Measurements from ENCODE around the gene CCDC197.
A peak's percentile ranks its signal among the peaks of the same experiment; 100 is the strongest.

Gene CCDC197

GRCh38 chr14:94011795-94012194 lies 14.7 kb downstream of the CCDC197 start:
- peak; percentile 58 for DNase-seq (ENCODE audit: low spot score)

GRCh38 chr14:94014382-94014781 lies 17.3 kb downstream of the CCDC197 start:
- no peak for DNase-seq (ENCODE audit: low spot score)
- in situ Hi-C loops (cut with MboI; ENCODE audit: low pct_unique_long_range_greater_than_20kb, low sequenced_read_pairs, unreplicated experiment): no loop called here

More at GRCh38 chr14:94011795-94012194, 14.7 kb downstream of the CCDC197 start:
- in situ Hi-C loops (cut with MboI; ENCODE audit: low pct_unique_long_range_greater_than_20kb, low sequenced_read_pairs, unreplicated experiment): no loop called here
- TF ChIP-seq CTCF (IDR thresholded peaks at IDR 0.05; ENCODE audit: extremely low read depth, insufficient read depth, missing control alignments): no peak

GRCh38 chr14:94015223-94015622 lies 18.1 kb downstream of the CCDC197 start:
- no peak for TF ChIP-seq CTCF (IDR thresholded peaks at IDR 0.05; ENCODE audit: extremely low read depth, insufficient read depth, missing control alignments)
- in situ Hi-C loops (cut with MboI; ENCODE audit: low pct_unique_long_range_greater_than_20kb, low sequenced_read_pairs, unreplicated experiment): no loop called here

More at GRCh38 chr14:94014382-94014781, 17.3 kb downstream of the CCDC197 start:
- TF ChIP-seq CTCF (IDR thresholded peaks at IDR 0.05; ENCODE audit: extremely low read depth, insufficient read depth, missing control alignments): no peak

GRCh38 chr14:94016446-94016976 lies 19.4 kb downstream of the CCDC197 start:
- TF ChIP-seq CTCF (IDR thresholded peaks at IDR 0.05; ENCODE audit: extremely low read depth, insufficient read depth, missing control alignments): no peak
- in situ Hi-C loops (cut with MboI; ENCODE audit: low pct_unique_long_range_greater_than_20kb, low sequenced_read_pairs, unreplicated experiment): no loop called here
- DNase-seq (ENCODE audit: low spot score): no peak

More at GRCh38 chr14:94015223-94015622, 18.1 kb downstream of the CCDC197 start:
- no peak for DNase-seq (ENCODE audit: low spot score)

- DNase-seq (ENCODE audit: low spot score): no peak
- TF ChIP-seq CTCF (IDR thresholded peaks at IDR 0.05; ENCODE audit: extremely low read depth, insufficient read depth, missing control alignments): no peak
- in situ Hi-C loops (cut with MboI; ENCODE audit: low pct_unique_long_range_greater_than_20kb, low sequenced_read_pairs, unreplicated experiment): no loop called here
These were observed 21.2 kb downstream of the CCDC197 start for GRCh38 chr14:94018308-94018707.

- no peak for DNase-seq (ENCODE audit: low spot score)
- in situ Hi-C loops (cut with MboI; ENCODE audit: low pct_unique_long_range_greater_than_20kb, low sequenced_read_pairs, unreplicated experiment): no loop called here
- no peak for TF ChIP-seq CTCF (IDR thresholded peaks at IDR 0.05; ENCODE audit: extremely low read depth, insufficient read depth, missing control alignments)
These were observed 22.2 kb downstream of the CCDC197 start for GRCh38 chr14:94019329-94019728.
